DND-41 (cell line): ENCODE results near the gene TEX2.

Experiments used
- ATAC-seq: fragments of 200-7000 bp; cut with Tn5 transposase; 3 replicates; pipeline ENCODE4 v1.9.1; 2021; ENCODE audit warnings: low read depth; ENCODE audit not compliant: insufficient read depth
- DNase-seq: peaks from one replicate; pipeline ENCODE4 v3.0.0-alpha.2; 2020
- H2AFZ ChIP-seq: 2 replicates; pipeline ENCODE4 v1.6.0; 2012; ENCODE audit warnings: low read depth, low read length
- H3K27ac ChIP-seq: 2 replicates; pipeline ENCODE4 v1.5.1; 2012; ENCODE audit warnings: low read length, inconsistent platforms
- H3K27me3 ChIP-seq: fragments of 200-600 bp; sonication (generic); 2 replicates; pipeline ENCODE4 v1.6.0; 2012; ENCODE audit warnings: low read length, mild to moderate bottlenecking, inconsistent platforms; ENCODE audit not compliant: insufficient read depth, poor library complexity
- H3K36me3 ChIP-seq: 2 replicates; pipeline ENCODE4 v1.5.1; 2012; ENCODE audit warnings: low read length, inconsistent platforms; ENCODE audit not compliant: insufficient read depth
- H3K4me1 ChIP-seq: 2 replicates; pipeline ENCODE4 v1.5.1; 2012; ENCODE audit warnings: mild to moderate bottlenecking, low read length; ENCODE audit not compliant: insufficient read depth
- H3K4me2 ChIP-seq: 2 replicates; pipeline ENCODE4 v1.6.0; 2012; ENCODE audit warnings: mild to moderate bottlenecking, moderate library complexity, low read length, inconsistent platforms; ENCODE audit not compliant: insufficient read depth
- H3K4me3 ChIP-seq, 2 experiments: fragments of 200-600 bp in 1 of 2; shearing (Covaris generic) in 1 of 2; 2 replicates each; pipeline ENCODE4 v1.5.1; 2012 to 2016; ENCODE audit warnings: inconsistent platforms in 2 of 2, low read length in 2 of 2, mild to moderate bottlenecking in 2 of 2, low read depth in 1 of 2, moderate library complexity in 1 of 2
- H3K79me2 ChIP-seq: 2 replicates; pipeline ENCODE4 v1.6.0; 2012; ENCODE audit warnings: low read length, inconsistent platforms; ENCODE audit not compliant: insufficient read depth
- H3K9ac ChIP-seq: 2 replicates; pipeline ENCODE4 v1.6.0; 2012; ENCODE audit warnings: low read depth, mild to moderate bottlenecking, inconsistent platforms, low read length, moderate library complexity
- H3K9me3 ChIP-seq: 2 replicates; pipeline ENCODE4 v1.5.1; 2012; ENCODE audit warnings: low read length, moderate library complexity, mild to moderate bottlenecking, inconsistent platforms; ENCODE audit not compliant: insufficient read depth, severe bottlenecking
- H4K20me1 ChIP-seq: 2 replicates; pipeline ENCODE4 v1.6.0; 2012; ENCODE audit warnings: low read length; ENCODE audit not compliant: insufficient read depth
- EZH2 ChIP-seq: IDR thresholded peaks from 3 replicates; pipeline ENCODE4 v1.6.1; 2012; ENCODE audit warnings: borderline replicate concordance, low read depth, mild to moderate bottlenecking, moderate library complexity, low read length, inconsistent platforms; ENCODE audit not compliant: severe bottlenecking
- TF ChIP-seq, protein P1 (sequence below): IDR thresholded peaks from 2 replicates; pipeline ENCODE4 v1.5.1; 2012; ENCODE audit warnings: borderline replicate concordance, low read length, moderate library complexity, mild to moderate bottlenecking; ENCODE audit not compliant: poor library complexity, severe bottlenecking; ENCODE audit errors: extremely low read depth

The TEX2 gene

DNA sequence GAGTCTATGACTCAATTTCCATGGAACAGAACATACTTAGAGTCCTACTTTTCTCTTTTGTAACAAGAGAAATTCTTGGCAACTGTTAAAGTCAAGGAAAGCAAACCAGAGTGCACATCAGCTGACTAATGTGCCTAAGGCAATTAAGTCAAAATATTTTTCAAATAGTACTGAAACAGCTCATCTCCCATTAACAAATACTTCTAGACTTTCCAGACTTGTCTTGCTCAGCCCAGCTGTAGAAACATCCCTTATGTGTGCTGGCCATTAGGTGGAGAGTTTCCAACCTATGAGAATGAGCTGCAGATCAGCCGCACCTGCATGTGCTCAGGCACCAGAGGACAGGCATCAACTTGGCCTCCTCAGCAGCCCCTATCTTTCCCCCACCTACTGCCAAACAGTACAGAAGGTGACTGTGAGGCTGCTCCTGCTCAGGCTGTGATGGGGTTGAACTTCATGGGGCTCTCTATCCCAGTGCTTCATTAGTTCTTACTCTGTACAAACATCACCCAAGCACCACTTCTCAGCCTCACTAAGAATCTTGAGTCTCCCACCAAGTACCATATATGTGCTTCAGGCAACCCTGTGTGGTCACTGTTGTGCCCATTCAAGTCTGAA, 32.2 kb downstream of the TEX2 start:
- Histone ChIP-seq H3K9me3 (no peaks in the 10 kb centered on the region), H2AFZ (no peak overlapping the region), H4K20me1 (peaks cover 7% of the 10 kb centered on the region; the same call in 1 of the 2 replicates), H3K27me3 (no peaks in the 10 kb centered on the region), H3K36me3 (no peaks in the 10 kb centered on the region), H3K9ac (no peak overlapping the region), H3K4me2 (no peak overlapping the region), H3K4me1 (no peaks in the 10 kb centered on the region), H3K4me3 (no peak overlapping the region), H3K27ac (no peak overlapping the region), H3K79me2 (peaks cover 4% of the 10 kb centered on the region; the same call in 1 of the 2 replicates)
- no peak for ATAC-seq
- TF ChIP-seq, protein P1, sequence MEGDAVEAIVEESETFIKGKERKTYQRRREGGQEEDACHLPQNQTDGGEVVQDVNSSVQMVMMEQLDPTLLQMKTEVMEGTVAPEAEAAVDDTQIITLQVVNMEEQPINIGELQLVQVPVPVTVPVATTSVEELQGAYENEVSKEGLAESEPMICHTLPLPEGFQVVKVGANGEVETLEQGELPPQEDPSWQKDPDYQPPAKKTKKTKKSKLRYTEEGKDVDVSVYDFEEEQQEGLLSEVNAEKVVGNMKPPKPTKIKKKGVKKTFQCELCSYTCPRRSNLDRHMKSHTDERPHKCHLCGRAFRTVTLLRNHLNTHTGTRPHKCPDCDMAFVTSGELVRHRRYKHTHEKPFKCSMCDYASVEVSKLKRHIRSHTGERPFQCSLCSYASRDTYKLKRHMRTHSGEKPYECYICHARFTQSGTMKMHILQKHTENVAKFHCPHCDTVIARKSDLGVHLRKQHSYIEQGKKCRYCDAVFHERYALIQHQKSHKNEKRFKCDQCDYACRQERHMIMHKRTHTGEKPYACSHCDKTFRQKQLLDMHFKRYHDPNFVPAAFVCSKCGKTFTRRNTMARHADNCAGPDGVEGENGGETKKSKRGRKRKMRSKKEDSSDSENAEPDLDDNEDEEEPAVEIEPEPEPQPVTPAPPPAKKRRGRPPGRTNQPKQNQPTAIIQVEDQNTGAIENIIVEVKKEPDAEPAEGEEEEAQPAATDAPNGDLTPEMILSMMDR: no peak
- no peak for TF ChIP-seq EZH2
- no peak for DNase-seq

DNA sequence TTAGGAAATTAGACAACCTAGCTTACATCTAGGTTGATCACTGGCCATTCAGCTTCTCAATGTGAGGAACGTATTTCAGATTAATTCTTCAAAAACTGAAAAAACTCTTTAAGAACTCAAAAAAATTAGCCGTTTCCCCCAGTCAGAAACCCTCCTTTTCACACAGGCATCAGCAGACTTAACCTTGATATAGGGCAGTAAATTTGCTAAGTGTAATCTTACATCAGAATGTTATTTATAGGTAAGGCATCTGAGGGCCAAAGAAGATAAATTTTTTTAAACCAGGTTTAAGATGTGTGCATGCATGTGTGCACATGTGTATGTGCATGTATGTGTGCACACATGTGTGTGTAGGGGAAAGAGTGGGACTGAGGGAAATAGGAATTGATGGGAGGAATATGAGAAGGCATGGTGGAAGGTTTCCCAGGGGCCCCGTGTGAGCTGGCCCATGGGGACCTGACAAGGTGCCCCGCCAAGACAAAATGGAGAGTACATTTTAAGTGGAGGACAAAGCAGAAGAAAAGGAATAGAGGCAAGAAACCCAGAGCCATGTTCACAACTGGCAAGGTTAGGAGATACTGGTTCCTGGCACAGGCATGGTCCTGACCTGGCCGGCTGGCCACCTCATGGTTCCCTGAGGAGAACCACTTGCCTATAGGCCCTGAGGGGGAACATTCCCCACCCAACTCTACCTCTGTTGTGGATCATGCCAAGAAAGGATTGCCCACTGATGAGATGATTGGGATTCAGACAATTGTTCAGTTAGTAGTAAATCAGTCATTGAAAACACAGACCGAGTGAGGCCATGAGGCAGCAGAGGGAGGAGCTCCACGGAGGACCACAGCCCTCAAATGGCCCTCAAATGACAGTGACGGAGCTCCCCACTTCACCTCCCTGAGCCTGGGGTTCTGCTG, 33.0 kb downstream of the TEX2 start:
- Histone ChIP-seq H3K4me3 (no peak overlapping the region), H3K9me3 (no peaks in the 10 kb centered on the region), H3K27me3 (no peaks in the 10 kb centered on the region), H3K27ac (no peak overlapping the region), H2AFZ (no peak overlapping the region), H4K20me1 (peaks cover 7% of the 10 kb centered on the region; the same call in 1 of the 2 replicates), H3K4me2 (no peak overlapping the region), H3K4me1 (no peaks in the 10 kb centered on the region), H3K36me3 (no peaks in the 10 kb centered on the region), H3K9ac (no peak overlapping the region), H3K79me2 (peaks cover 6% of the 10 kb centered on the region; the same call in 1 of the 2 replicates)
- ATAC-seq (no peak), DNase-seq (no peak)
- no peak for TF ChIP-seq EZH2
- TF ChIP-seq, protein P1: no peak

DNA sequence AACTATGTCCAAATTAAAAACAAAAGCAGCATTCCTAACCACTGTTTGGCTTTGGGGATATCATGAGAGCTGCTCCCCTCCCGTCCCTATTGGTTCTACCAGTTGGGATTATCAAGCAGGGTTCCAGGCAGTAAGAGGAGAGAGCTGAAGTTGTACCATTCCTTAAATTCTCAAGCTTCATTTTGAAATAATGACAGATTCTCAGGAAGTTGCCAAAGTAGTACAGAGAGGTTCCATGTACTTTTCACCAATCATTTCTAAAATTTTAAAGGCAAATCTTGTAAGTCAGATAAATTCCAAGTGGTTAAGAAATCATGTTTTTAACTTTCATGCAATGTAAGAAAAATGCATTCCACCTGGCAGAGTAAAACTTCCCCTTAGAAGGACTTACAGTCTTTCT, 36.9 kb downstream of the TEX2 start:
- Histone ChIP-seq H3K9me3 (no peaks in the 10 kb centered on the region), H2AFZ (no peak overlapping the region), H3K9ac (no peak overlapping the region), H3K4me2 (no peak overlapping the region), H3K36me3 (no peaks in the 10 kb centered on the region), H3K4me3 (no peak overlapping the region), H3K79me2 (peaks cover 8% of the 10 kb centered on the region; the same call in 1 of the 2 replicates), H3K4me1 (no peaks in the 10 kb centered on the region), H3K27me3 (no peaks in the 10 kb centered on the region), H4K20me1 (peaks cover 11% of the 10 kb centered on the region; the same call in 1 of the 2 replicates), H3K27ac (no peak overlapping the region)
- ATAC-seq (no peak), DNase-seq (no peak)
- no peak for TF ChIP-seq EZH2
- TF ChIP-seq, protein P1: no peak
